NT2/D1 (cell line): ENCODE measurements around the gene CYP4B1.

Source experiments
- SUZ12 ChIP-seq: IDR thresholded peaks from 2 replicates; pipeline ENCODE4 v1.6.1; 2011; ENCODE audit not compliant: insufficient read length, insufficient read depth; ENCODE audit errors: extremely low read depth
- YY1 ChIP-seq: IDR thresholded peaks from 2 replicates; pipeline ENCODE4 v1.6.1; 2011; ENCODE audit not compliant: insufficient read length, insufficient read depth
- ZNF274 ChIP-seq: IDR thresholded peaks from 2 replicates; pipeline ENCODE4 v1.6.1; 2011; ENCODE audit warnings: mild to moderate bottlenecking, low read depth, low read length

GRCh38 chr1:46800742-46801141 lies 1.9 kb downstream of the CYP4B1 start:
- TF ChIP-seq YY1: no peak
- TF ChIP-seq ZNF274: no peak
- TF ChIP-seq SUZ12: no peak
